HG03103 (cell line): ENCODE data around the gene TTN.

ENCODE experiments used
- ATAC-seq: cut with Tn5 transposase; IDR thresholded peaks from one replicate; pipeline ENCODE4 v1.9.1; 2021; ENCODE audit warnings: low read depth; ENCODE audit not compliant: unreplicated experiment

The TTN gene

DNA sequence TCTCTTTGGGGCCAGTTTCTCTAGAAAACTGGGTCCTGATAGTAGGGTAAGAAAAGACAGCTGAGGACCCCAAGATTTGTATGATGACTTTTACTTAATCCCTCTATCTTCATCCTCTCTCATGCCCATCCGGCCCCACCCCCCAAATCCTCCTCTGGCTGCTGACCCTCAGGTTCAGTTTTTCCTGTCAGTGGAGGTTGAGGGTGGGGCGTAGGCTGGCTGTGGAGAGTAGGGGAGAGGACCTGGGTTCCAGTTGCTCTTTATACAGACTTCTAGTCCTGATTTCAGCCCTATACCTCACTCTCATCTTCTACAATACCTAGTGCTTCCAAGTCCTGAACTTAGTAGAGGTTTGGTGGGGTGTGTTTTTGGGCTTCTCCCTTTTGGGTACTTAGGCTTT is 298.6 kb downstream of the TTN start:
- ATAC-seq: no peak

GRCh38 chr2:178506949-178507348 is 300.3 kb downstream of the TTN start:
- ATAC-seq: no peak

DNA sequence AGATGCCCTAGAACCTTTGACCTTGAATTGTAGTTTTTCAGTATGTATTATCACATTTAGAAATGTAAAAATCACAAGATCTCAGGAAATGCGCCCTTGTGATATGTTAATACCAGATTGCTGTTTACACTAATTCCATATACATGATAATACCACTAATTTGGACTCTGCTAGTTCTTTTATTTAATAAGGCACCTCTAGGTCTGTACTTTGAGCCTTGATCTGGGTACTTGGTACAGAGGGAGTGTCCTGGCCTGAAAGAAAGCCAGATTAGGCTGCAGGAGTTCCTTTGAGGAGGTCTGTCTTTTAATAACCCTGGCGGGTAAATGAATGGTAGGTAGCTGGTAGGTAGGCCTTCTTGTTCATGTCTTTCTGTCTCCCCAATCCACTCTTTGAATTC is 300.7 kb downstream of the TTN start:
- ATAC-seq: no peak

DNA sequence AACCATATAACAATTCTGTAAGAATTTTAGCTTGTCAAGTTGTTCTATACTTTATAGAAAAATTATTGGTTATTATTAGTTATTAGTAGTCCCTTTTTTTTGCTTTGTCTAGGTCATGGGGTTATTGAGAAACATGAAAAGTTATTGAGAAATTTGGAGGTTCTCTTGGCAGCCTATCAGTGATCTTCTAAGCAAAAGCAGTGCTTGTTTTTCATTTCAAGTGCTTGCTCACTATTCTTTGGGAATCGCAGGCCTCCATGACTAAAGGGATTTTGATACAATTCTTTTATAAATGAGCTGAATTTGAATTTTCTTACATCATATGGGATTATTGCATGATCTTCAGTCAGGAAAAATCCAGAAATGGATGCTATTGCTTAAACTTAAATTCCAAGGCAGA is 301.1 kb downstream of the TTN start:
- no peak for ATAC-seq

GRCh38 chr2:178502751-178503150 is 304.5 kb downstream of the TTN start:
- ATAC-seq: no peak

- ATAC-seq: no peak
Measured at GRCh38 chr2:178499640-178500039, 307.6 kb downstream of the TTN start.

DNA sequence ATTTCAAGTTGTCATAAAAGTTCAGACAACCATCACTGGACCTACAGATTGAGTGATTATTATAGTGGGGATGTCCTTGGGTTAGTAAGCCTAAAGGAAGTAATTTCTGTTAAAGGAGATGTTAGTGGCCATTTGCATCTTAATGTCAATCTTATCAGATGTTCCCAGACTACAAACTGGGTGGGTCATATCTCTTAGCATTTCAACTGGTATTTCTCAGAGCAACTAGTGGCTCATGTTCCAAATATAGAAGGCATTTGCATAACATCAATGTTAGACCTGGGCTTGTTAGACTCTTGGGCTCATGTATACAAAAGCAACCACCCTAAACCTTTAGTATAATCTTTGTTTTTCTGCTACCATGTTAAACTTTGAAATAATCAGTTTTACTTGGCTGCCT is 309.1 kb downstream of the TTN start:
- peak; percentile 63 for ATAC-seq

DNA sequence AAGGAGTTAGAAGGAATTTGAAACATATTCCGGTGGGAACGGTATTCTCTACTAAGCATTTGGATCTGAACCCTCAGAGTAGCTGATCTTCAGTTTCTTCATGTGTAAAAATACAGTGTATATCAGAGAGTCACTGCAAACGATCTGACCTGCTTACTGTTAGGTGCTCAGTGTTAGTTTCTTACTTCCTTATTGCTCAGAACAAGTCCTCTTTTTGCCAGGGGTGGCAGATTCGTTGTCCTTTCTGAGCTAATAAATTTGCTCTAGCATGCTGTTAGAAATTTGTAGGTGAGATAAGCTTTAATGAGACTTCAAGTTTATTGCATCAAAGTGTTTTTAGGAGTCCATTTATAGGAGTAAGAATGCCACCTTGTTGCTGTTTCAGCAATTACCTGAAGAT is 311.2 kb downstream of the TTN start:
- no peak for ATAC-seq

DNA sequence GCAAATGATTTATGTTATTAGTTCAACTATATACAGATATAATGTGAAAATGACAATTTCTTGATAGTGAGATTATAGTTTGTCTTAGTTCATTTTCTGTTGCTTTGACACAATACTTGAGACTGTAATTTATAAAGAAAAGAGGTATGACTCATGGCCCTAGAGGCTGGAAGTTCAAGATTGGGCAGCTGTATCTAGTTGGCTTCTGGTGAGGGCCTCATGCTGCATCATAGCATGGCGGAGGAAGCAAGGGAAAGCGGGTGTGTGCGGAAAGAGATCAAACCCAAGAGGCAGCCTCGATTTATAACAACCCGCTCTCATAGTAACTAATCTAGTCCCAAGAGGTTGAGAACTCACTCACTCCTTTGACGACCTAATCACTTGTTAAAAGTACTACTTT is 315.6 kb downstream of the TTN start:
- ATAC-seq: no peak

- no peak for ATAC-seq
Measured at GRCh38 chr2:178485356-178485755, 321.9 kb downstream of the TTN start.

- no peak for ATAC-seq
Measured at GRCh38 chr2:178484245-178485041, 322.8 kb downstream of the TTN start.

DNA sequence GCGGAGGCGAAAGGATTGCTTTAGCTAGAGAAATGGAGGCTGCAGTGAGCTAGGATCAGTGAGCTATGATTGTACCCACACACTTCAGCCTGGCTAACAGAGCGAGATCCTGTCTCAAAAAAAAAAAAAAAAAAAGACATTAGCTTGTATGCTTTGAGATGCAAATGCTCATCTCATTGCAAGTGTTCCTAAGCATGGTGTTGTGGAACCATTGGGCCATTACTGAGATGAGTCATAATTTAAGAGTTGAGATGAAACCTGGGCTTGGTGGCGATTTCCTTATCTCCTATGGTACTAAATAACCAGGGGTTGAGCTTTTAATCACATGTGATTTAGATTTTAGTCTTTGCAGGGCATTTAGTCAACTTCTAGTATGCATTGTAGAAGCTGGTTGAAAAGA is 324.8 kb downstream of the TTN start:
- peak; percentile 34 for ATAC-seq

DNA sequence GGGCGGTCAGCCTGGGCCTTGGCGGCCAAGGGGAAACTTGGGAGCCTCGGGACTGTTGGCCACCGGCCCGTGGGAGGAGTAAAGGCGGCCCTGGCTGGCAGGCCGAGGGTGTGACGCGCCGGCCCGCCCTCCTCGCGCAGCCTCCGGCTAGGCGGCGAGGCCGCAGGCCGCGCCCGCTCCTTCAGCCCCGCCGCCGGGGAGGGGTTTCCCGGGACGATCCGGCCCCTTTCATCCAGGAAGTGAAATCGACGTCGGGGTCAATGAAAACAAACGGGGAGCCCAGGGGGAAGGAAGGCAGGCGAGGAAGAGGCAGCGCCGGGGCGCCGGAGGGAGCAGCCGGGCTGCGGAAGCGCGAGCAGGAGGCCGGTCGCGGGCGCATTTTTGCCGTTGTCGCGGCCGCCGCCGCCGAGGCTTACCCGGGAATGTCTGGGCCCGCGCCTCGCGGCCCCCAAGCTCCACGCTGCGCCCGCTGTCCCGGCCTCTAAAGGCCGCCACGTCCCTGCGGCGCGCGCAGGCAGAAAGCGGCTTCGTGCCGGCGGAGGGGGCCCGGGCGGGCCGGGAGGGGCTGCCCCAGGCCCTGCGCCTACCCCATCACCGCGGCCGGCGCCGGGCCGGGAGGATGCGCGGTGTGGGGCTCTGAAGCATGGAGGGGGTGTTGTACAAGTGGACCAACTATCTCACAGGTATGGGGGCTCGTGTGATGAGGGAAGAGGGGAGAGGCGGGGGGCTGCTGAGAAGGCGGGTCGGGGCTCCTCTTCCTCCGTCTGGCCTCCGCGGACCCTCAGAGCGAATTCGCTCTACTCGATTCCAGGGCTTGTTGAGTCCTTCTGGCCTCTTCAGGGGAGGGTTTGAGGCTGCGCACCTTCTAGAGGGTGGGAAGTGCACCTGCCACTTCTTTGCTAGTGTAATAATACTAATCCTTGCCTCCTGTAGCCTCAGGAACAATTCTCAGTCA is 326.7 kb downstream of the TTN start, which contains the start of gene PLEKHA3:
PLEKHA3 (plus strand) TSS at position 231 of the 955 bp plus-strand sequence; CDS start at position 644, 413 bp downstream.
- ATAC-seq: peak; percentile 48

- ATAC-seq: no peak
Measured at GRCh38 chr2:178479758-178480226, 327.4 kb downstream of the TTN start.

DNA sequence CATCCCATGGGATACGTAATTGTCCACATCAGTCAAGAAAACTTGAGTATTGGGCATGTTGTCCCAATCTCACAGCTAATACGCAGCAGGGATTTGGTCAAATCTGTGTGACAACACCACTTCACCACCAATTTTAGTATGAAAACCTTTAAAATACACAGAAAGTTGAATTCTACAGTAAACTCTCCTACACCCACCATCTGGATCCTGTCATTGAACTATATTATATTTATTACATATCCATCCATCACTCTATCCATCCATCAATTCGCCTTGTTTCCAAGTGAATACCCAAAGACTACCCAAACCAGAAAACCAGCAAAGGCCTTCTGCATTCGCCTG is 328.0 kb downstream of the TTN start:
- ATAC-seq: no peak

DNA sequence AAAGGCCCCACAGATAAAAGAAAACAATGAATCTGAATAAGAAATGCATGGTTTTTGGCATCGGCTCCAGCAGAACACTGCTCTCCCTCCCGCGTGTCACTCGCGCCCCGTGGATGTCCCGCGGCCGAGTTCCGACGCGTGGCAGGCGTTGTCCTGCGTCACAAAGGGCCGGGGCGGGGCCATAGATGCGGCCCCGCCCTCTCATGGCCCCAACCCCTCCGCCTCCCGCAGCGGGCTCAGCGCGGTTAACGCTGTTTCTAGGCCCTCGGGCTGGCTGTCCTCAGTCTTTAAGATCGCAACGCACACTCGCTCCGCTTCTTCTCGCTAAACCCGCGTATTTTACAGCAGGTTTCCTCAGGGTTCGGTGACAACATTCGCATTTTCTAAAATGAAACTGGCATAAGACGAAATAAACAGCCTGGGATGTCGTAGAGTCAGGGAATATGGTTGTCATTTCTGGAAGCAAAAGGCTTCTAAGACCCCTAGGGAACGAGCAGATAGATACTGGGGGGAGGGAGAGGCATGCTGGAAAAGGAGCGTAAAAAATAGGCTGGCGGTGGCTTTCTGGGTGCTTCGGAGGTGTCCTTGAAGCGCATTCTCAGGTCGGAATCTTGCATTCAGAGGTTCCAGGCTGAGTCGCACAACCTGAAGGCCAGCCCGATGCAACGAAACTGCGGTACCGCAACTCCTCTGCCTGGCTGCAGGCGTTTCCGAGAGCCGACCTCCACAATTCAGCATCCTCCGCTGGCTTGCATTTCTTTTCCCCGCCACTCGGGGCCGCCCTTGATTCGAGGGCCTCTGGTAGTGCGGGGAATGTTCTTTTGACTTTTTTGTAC is 328.6 kb downstream of the TTN start, which contains the start of gene FKBP7:
FKBP7 (minus strand) TSS at position 162 of the 836 bp plus-strand sequence; CDS start at position 61, 101 bp downstream.
- ATAC-seq: peak; percentile 46

DNA sequence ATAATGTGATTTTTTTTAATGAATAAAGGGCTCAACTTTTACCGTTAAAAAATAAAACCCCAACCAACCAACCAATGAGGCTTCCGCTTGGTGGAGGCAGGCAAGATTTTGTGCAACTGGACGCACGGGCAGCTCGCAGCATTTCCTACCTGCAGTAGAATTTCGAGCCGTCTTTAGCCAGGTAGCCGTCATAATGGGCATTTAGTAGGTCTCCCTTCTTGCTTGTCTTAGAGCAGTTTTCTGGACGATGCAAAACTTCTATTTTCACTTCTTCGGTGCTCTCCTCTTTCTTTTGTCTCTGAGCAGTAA is 329.1 kb downstream of the TTN start:
- ATAC-seq: peak; percentile 2

DNA sequence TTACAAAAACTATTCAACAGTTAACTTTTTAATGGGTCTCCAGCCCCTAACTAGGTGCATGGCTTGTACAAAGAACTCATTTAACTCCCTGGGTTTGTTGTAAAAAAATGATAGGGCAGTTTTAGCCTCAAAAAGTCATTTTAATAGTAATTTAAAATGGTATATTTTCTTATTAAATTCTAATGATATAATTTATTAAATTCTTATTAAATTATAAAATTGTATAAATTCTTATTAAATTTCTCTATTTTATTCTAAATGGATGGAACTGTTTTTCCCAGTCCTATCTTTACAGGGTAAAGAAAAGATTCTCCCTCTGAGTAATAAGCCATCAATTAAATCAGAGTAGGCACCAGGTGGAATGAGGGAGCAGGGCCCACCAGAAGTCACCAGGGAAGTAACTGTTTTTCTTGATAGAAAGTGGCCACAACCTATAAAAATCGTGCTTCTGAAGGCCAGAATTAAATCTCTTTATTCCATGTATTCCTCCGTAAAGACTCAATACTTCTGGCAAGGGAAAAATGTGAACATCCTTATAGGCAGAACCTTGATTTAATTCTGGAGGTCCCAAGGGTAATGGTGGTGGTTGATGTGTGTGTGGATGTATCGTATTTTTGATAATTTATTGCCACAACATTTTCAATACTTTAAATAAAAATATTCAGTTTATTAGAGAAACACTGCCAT is 329.6 kb downstream of the TTN start:
- no peak for ATAC-seq

- no peak for ATAC-seq
Measured at GRCh38 chr2:178476477-178476876, 330.7 kb downstream of the TTN start.
